Measurements from ENCODE around the gene HERC2.

The HERC2 gene

DNA sequence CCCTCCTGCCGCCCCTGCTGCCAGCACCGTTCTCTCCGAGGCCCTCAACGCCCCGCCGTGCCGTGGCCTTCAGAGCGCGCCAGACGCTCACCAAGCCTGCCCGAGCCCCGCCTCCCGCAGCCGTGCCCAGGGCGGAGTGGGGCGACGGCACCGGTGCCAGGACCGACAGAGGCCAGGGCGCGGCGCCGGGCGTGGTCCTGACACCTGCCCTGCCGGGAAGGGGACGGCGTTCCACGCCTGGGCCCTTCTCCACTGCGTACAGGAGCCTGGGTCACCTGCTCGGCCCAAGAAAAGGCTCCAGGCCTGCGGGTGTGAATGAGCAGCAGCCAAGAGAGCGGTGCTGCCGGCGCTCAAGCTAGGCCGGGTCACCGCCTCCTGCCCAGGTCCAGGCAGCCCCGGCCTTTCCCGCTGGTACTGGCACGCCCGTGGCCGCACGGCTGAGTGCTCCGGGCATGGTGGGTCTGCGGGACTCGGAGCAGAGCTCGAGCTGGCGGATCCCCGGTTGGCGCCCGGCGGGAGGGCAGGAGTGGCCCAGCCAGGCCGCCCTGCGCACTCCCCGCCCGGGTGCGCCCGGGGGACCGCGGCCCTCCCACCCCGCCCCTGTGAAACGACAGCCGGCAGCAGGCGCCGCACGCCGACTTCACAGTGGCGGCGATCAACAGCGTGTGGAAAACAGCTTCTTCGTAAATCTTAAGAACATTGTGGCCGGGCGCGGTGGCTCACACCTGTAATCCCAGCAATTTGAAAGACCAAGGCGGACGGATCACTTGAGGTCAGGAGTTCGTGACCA lies 227.1 kb downstream of the HERC2 start:
- peaks cover 16% of the 10 kb centered on the region for H3K4me1 ChIP-seq (ENCODE audit: control insufficient read depth, insufficient read depth, low read length, poor library complexity, severe bottlenecking)
- WGBS, 2 experiments (ENCODE audit: insufficient coverage in 2 of 2), result 3 to 5% methylated on average over 54 to 67 of the region's 76 CpGs
- H3K9me3 ChIP-seq (ENCODE audit: control insufficient read depth, low read length), result peaks cover 7% of the 10 kb centered on the region
- peak overlapping the region; percentile 35 for H3K4me3 ChIP-seq (ENCODE audit: extremely low read depth, insufficient read depth, low read length, poor library complexity, severe bottlenecking)
- no peak overlapping the region for H3K27ac ChIP-seq (ENCODE audit: low read depth, low read length, severe bottlenecking)
- H3K36me3 ChIP-seq (ENCODE audit: control insufficient read depth, insufficient read depth, low read length), result no peaks in the 10 kb centered on the region

DNA sequence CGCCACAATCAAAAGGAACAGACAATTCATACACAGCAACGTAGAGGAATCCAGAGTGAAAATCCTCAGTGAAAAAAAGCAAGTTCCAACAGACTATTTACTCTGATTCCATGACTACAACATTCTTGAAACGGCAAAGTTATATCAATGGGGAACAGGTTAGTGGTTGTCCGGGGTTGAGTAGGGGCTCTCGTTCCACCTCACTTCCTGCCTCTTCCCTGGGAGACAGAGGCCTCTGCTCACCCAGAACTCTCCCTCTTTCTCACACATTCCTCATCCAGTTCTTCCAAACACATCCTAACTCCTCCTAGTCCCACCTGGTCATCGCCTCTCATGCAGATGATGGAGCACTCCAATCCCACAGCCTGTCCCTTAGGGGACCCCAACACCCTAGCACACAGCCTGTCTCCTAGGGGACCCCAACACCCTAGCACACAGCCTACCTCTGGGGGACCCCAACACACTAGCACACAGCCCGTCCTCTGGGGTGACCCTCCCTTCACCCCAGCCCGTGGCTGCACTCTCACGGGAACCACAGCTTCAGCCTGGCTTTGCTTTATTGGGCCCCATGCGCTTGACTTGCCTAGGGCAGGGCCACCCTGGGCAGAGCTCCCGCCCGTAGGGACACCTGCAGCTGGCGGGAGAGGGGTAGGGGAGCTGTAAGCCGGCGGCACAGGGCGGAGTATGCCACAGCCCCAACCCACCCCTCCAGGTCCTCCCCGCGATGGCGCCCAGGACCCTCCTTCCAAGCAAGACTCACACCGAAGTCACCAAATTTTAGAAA lies 228.0 kb downstream of the HERC2 start:
- H3K27ac ChIP-seq (ENCODE audit: low read depth, low read length, severe bottlenecking), result no peak overlapping the region
- H3K9me3 ChIP-seq (ENCODE audit: control insufficient read depth, low read length), result peaks cover 7% of the 10 kb centered on the region
- H3K36me3 ChIP-seq (ENCODE audit: control insufficient read depth, insufficient read depth, low read length), result no peaks in the 10 kb centered on the region
- peaks cover 13% of the 10 kb centered on the region for H3K4me1 ChIP-seq (ENCODE audit: control insufficient read depth, insufficient read depth, low read length, poor library complexity, severe bottlenecking)
- 70 to 71% methylated on average over 8 to 11 of the region's 20 CpGs for WGBS, 2 experiments (ENCODE audit: insufficient coverage in 2 of 2)
- H3K4me3 ChIP-seq (ENCODE audit: extremely low read depth, insufficient read depth, low read length, poor library complexity, severe bottlenecking), result no peak overlapping the region

DNA sequence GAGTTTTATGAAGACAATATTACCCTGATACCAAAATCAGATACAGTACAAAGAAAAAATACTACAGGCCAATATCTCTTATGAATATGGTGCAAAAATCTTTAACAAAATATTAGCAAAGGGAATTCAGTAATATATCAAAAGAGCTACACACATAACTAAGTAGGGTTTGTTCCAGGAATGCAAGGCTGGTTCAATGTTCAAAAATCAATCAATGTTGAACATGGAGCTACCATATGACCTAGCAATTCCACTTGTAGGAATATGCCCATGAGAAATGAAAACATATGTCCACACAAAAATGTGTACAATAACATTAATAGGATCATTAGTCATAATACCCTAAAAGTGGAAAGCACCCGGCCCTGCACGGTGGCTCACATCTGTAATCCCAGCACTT lies 230.7 kb downstream of the HERC2 start:
- Histone ChIP-seq H3K27ac (ENCODE audit: low read depth, low read length, severe bottlenecking) (no peak overlapping the region), H3K36me3 (ENCODE audit: control insufficient read depth, insufficient read depth, low read length) (no peaks in the 10 kb centered on the region), H3K9me3 (ENCODE audit: control insufficient read depth, low read length) (peaks cover 7% of the 10 kb centered on the region), H3K4me3 (ENCODE audit: extremely low read depth, insufficient read depth, low read length, poor library complexity, severe bottlenecking) (no peak overlapping the region), H3K4me1 (ENCODE audit: control insufficient read depth, insufficient read depth, low read length, poor library complexity, severe bottlenecking) (peaks cover 1% of the 10 kb centered on the region)
- WGBS, 2 experiments (ENCODE audit: insufficient coverage in 2 of 2), result 85 to 92% methylated on average over 2 of the region's 2 CpGs

DNA sequence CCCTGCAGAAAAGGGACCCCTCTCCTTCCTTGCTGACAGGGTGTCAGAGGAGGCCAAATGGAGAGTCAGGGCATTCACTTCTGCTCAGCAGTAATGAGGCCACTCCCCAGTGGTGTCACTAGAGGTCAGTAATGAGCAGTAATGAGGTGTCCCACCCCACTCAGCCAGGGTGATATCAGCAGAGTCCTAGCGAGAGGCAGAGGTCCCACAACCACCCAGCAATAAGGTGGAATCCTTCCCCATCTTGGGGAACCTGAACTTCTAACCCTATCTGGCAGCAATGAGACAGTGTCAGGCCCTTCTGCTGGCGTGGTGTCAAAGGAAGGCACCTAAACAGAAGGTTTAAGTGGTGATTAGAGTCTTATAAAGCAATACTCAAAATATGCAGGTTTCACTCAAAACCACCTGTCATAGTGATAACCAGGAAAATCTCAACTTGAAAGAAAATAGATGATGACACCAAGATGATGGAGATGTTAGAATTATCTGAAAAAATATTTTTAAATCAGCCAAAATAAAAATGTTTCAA lies 235.7 kb downstream of the HERC2 start:
- no peak overlapping the region for H3K4me3 ChIP-seq (ENCODE audit: extremely low read depth, insufficient read depth, low read length, poor library complexity, severe bottlenecking)
- H3K36me3 ChIP-seq (ENCODE audit: control insufficient read depth, insufficient read depth, low read length), result no peaks in the 10 kb centered on the region
- no peaks in the 10 kb centered on the region for H3K9me3 ChIP-seq (ENCODE audit: control insufficient read depth, low read length)
- no peak overlapping the region for H3K27ac ChIP-seq (ENCODE audit: low read depth, low read length, severe bottlenecking)
- H3K4me1 ChIP-seq (ENCODE audit: control insufficient read depth, insufficient read depth, low read length, poor library complexity, severe bottlenecking), result no peaks in the 10 kb centered on the region
- WGBS, 2 experiments (ENCODE audit: insufficient coverage in 2 of 2), result no CpG with 5 or more reads among the region's 2 CpGs

DNA sequence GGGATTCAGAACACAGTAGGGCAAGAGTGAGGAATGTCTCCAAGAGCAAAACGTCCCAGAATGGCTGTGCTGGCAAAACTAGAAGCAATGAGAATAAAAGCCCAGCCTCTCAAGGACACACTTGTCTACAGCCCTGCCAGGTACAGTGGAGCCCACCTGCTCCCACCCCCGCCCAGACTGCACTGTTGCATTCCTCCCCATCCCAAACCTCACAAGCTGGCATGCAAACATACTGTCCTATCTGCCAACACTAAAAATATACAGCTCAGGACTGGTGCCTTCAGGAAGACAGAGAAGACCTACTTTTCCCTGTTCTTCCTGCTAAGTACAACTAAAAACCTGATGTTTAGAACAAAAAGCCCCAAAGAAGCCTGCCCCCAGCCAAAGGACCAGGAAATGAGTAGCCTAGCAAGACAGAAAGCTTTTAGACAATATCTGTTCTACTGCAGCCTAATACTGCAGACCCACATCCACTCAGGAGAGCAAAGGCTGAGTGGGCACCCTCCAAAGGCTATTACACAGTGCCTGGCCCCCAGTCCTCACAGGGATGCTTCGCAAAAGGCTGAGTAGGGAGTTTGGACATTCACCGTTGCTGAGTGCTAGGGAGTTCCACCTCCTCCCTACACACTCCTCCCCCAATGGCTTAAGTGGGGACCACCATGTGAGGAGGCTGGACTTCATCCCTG lies 236.3 kb downstream of the HERC2 start:
- Histone ChIP-seq H3K4me1 (ENCODE audit: control insufficient read depth, insufficient read depth, low read length, poor library complexity, severe bottlenecking) (no peaks in the 10 kb centered on the region), H3K4me3 (ENCODE audit: extremely low read depth, insufficient read depth, low read length, poor library complexity, severe bottlenecking) (no peak overlapping the region), H3K36me3 (ENCODE audit: control insufficient read depth, insufficient read depth, low read length) (no peaks in the 10 kb centered on the region), H3K27ac (ENCODE audit: low read depth, low read length, severe bottlenecking) (no peak overlapping the region), H3K9me3 (ENCODE audit: control insufficient read depth, low read length) (no peaks in the 10 kb centered on the region)
- 91 to 100% methylated on average over 1 to 3 of the region's 4 CpGs for WGBS, 2 experiments (ENCODE audit: insufficient coverage in 2 of 2)

DNA sequence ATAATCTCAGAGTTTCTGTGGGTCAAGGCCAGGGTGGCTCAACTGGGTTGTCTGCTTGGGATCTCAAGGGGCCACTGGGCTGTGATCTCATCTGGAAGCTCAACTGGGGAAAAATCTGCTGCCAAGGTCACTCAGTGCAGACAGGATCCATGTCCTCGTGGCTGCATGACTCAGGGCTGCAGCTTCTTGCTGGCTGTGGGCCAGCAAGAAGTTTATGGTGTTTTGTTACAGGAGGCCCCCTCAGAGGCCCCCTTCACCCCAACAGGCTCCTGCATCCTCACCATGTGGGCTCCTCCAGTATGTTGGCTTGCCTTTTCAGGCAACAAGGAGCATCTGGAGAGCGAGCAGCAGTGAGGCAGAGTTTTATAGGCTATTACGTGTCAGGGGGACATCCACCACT lies 237.4 kb downstream of the HERC2 start:
- WGBS, 2 experiments (ENCODE audit: insufficient coverage in 2 of 2), result 83 to 92% methylated on average over 2 to 3 of the region's 3 CpGs
- no peaks in the 10 kb centered on the region for H3K36me3 ChIP-seq (ENCODE audit: control insufficient read depth, insufficient read depth, low read length)
- no peak overlapping the region for H3K4me3 ChIP-seq (ENCODE audit: extremely low read depth, insufficient read depth, low read length, poor library complexity, severe bottlenecking)
- no peak overlapping the region for H3K27ac ChIP-seq (ENCODE audit: low read depth, low read length, severe bottlenecking)
- no peaks in the 10 kb centered on the region for H3K9me3 ChIP-seq (ENCODE audit: control insufficient read depth, low read length)
- H3K4me1 ChIP-seq (ENCODE audit: control insufficient read depth, insufficient read depth, low read length, poor library complexity, severe bottlenecking), result no peaks in the 10 kb centered on the region

DNA sequence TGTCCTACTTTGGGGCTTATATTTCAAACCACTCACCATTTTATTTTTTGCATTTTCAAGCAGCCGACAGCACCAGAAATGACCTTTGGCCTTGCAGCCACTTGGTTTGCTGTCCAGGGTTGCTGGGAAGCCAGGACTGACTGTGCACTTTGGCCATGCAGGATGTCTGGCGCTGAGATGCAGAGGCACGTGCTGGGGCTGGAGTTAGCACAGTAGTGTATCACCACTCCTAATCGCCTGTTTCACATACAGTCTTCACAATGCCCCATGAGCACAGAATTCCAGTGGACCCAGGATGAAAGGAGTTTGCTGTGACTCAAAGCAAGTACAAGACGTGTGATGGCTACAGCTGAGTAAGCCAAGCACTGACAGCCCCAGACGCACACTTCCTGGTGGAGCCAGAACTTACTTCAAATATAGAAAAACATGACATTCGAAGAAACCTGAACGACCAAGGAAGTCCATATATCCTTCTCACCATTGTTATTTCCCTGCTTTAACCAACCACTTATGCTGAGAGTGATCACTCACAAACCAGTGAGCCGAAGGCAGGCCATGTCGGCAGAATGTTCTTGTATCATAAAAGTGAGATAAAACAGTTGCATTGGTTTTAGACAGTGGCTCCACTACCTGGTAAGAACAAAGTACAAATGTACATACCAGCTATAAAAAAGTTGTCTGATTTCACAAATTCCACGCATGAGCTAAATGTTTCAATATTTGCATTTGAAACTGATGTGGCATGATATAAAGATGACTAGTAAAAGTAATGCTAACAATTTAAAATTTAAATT lies 238.9 kb downstream of the HERC2 start:
- WGBS, 2 experiments (ENCODE audit: insufficient coverage in 2 of 2), result 87 to 89% methylated on average over 6 to 8 of the region's 11 CpGs
- H3K27ac ChIP-seq (ENCODE audit: low read depth, low read length, severe bottlenecking), result no peak overlapping the region
- no peak overlapping the region for H3K4me3 ChIP-seq (ENCODE audit: extremely low read depth, insufficient read depth, low read length, poor library complexity, severe bottlenecking)
- H3K36me3 ChIP-seq (ENCODE audit: control insufficient read depth, insufficient read depth, low read length), result no peaks in the 10 kb centered on the region
- H3K4me1 ChIP-seq (ENCODE audit: control insufficient read depth, insufficient read depth, low read length, poor library complexity, severe bottlenecking), result no peaks in the 10 kb centered on the region
- no peaks in the 10 kb centered on the region for H3K9me3 ChIP-seq (ENCODE audit: control insufficient read depth, low read length)

DNA sequence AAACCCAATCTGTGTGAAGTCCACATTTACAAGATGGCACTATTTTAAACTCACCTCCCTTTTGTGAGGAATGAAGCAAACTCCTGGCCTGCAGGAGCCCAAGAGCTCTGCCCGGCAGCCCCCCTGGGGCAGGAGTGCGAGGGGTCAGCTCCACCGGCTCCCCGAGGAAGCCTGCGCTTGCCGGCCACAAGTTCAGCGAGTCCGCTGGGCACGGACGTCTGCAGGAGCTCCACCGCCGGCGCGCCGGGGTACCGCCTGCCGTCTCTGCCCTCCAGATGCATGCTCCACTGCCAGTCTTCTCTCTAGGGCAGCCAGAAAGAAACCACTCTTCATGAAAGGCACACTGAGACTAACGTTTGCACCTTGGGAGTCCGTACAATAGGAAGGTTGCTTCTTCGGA lies 240.4 kb downstream of the HERC2 start:
- Histone ChIP-seq H3K27ac (ENCODE audit: low read depth, low read length, severe bottlenecking) (no peak overlapping the region), H3K4me1 (ENCODE audit: control insufficient read depth, insufficient read depth, low read length, poor library complexity, severe bottlenecking) (no peaks in the 10 kb centered on the region), H3K9me3 (ENCODE audit: control insufficient read depth, low read length) (no peaks in the 10 kb centered on the region), H3K4me3 (ENCODE audit: extremely low read depth, insufficient read depth, low read length, poor library complexity, severe bottlenecking) (no peak overlapping the region), H3K36me3 (ENCODE audit: control insufficient read depth, insufficient read depth, low read length) (no peaks in the 10 kb centered on the region)
- 95 to 96% methylated on average over 20 of the region's 20 CpGs for WGBS, 2 experiments (ENCODE audit: insufficient coverage in 2 of 2)

DNA sequence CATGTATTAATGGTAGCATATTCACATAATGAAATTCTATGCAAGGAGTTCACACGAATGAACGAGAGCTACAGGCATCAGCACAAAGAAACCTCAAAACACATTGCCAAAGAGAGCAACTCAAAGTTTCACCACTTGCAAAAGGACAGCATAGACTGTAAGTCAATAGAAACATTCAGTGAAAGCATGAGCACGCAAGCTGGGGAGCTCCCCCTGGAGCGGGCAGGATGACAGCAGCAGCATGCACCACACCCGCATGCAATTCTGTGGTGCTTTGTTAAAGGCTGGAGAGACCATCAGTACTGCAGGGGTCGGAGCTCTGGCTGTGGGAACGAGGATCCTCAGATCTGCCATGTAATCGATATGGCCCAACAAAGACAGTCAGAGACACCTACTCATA lies 241.6 kb downstream of the HERC2 start:
- no peak overlapping the region for H3K4me3 ChIP-seq (ENCODE audit: extremely low read depth, insufficient read depth, low read length, poor library complexity, severe bottlenecking)
- no peaks in the 10 kb centered on the region for H3K36me3 ChIP-seq (ENCODE audit: control insufficient read depth, insufficient read depth, low read length)
- 44 to 53% methylated on average over 5 to 7 of the region's 8 CpGs for WGBS, 2 experiments (ENCODE audit: insufficient coverage in 2 of 2)
- H3K4me1 ChIP-seq (ENCODE audit: control insufficient read depth, insufficient read depth, low read length, poor library complexity, severe bottlenecking), result no peaks in the 10 kb centered on the region
- H3K9me3 ChIP-seq (ENCODE audit: control insufficient read depth, low read length), result no peaks in the 10 kb centered on the region
- H3K27ac ChIP-seq (ENCODE audit: low read depth, low read length, severe bottlenecking), result no peak overlapping the region

DNA sequence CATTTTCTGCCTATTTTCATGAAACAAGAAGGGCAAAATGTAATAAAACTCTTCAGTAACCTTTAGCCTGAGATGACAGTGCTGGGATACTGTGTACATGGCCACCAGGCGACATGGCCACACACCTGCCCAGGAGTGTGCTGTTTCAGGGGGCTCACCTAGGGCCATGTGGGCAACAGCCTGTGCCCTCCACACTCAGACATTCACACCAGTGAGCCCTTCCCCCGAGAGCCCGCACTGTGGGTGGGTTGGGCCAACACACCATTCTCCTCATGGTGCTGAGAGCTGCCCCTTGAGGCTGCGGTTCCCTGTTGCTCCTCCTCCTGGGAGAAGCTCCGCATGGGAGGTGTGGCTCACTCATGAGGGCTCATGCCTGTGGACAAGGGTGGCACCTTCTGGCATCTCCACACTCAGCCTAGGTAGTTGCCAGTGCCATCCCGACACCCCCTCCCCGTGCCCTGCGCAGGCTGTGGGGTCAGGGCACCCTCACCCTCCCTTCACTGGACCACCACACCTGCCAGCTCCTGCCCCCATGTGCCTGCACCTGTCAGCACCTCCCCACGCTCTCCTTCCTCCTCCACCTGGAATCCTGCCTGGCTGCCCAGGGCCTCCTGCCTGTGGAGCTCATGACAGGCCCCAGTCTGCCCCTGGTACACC lies 242.5 kb downstream of the HERC2 start:
- no peak overlapping the region for H3K27ac ChIP-seq (ENCODE audit: low read depth, low read length, severe bottlenecking)
- no peaks in the 10 kb centered on the region for H3K9me3 ChIP-seq (ENCODE audit: control insufficient read depth, low read length)
- H3K4me1 ChIP-seq (ENCODE audit: control insufficient read depth, insufficient read depth, low read length, poor library complexity, severe bottlenecking), result no peaks in the 10 kb centered on the region
- no peak overlapping the region for H3K4me3 ChIP-seq (ENCODE audit: extremely low read depth, insufficient read depth, low read length, poor library complexity, severe bottlenecking)
- WGBS, 2 experiments (ENCODE audit: insufficient coverage in 2 of 2), result 75 to 91% methylated on average over 8 of the region's 9 CpGs
- H3K36me3 ChIP-seq (ENCODE audit: control insufficient read depth, insufficient read depth, low read length), result no peaks in the 10 kb centered on the region
